Ovary (tissue), 3 donors: Measurements from ENCODE around the gene KIF26B.

ENCODE experiments used
- CTCF ChIP-seq, 3 donors: fragments of 450-650 bp in 2 of 3; fragments of 200-600 bp in 1 of 3; IDR thresholded peaks; one replicate each; pipeline versions ENCODE4 v1.5.1 to v1.8.0; 2016 to 2022; ENCODE audit warnings: antibody characterized with exemption in 3 of 3, mild to moderate bottlenecking in 1 of 3
- EP300 ChIP-seq: sonication (generic); formaldehyde crosslinking; IDR thresholded peaks from one replicate; pipeline ENCODE4 v1.6.1; 2017; ENCODE audit warnings: antibody characterized with exemption
- POLR2A ChIP-seq: fragments of 450-650 bp; IDR thresholded peaks from one replicate; pipeline ENCODE4 v1.6.1; 2017; ENCODE audit warnings: antibody characterized with exemption, mild to moderate bottlenecking, moderate library complexity
- donor health status: DM: no; HTN: no; CAD: no.

DNA sequence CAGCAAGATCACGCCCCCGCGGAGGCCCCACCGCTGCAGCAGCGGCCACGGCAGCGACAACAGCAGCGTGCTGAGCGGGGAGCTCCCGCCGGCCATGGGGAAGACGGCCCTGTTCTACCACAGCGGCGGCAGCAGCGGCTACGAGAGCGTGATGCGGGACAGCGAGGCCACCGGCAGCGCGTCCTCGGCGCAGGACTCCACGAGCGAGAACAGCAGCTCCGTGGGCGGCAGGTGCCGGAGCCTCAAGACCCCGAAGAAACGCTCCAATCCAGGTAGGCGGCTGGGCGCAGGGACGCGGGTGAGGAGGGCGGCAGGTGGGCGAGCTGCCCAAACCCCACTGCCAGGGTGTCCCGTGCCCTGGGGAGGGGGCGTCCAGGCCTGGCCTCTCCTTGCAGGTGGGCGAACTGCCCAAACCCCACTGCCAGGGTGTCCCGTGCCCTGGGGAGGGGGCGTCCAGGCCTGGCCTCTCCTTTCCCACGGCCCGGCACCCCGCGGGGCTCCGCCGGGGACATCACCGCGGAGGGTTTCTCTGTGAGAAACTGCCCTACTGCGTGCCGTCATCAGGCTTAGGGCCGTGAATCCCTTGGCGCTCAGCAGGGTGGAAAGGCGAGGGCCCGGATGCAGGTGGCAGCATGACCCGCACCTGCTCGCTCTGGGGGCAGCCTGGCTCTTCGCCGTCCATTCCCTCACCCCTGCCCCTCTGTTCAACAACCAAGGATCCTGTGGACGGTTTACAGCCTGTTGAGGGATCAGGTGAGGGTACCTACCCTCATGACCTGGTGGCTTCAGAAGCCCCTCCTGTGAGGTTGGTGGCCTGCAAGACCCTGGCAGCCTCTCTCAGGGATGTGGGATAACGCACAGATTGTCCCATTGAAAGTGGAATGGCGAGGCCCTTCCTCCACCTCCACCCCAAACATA, 534.0 kb downstream of the KIF26B start:
- TF ChIP-seq EP300 = no peak
- TF ChIP-seq CTCF (IDR thresholded peaks at IDR 0.05) = no peak
- no peak for TF ChIP-seq POLR2A
